ENCODE measurements around the gene PKIG. TPM values are rescaled to one million over a fixed set of nuclear protein-coding genes. Genes with fewer than 3 reads are reported as not detected.

Gene PKIG
- total and polyA plus RNA-seq, 2 donors (not counting 3 experiments of a cell fraction or from before 2014, with no cell fraction given): 135 to 167 TPM

- intact Hi-C loops (cut with micrococcal nuclease): no loop called here
- Histone ChIP-seq H3K79me2 (ENCODE audit: control insufficient read depth, insufficient read depth, low read length) (peaks cover 82% of the 10 kb centered on the region), H3K4me3 (replicated peaks in 1 of 3; ENCODE audit: insufficient read depth in 1 of 3, low read depth in 1 of 3, low read length in 3 of 3) (no peak overlapping the region), H3K9me3 (replicated peaks; ENCODE audit: control insufficient read depth, insufficient read depth, low read length) (no peaks in the 10 kb centered on the region), H3K4me1 (ENCODE audit: control insufficient read depth, extremely low read depth, insufficient read depth, low read length) (peaks cover 63% of the 10 kb centered on the region), H3K36me3 (ENCODE audit: control insufficient read depth in 2 of 2, extremely low read depth in 1 of 2, insufficient read depth in 2 of 2, low read length in 2 of 2) (peaks cover 2 to 5% of the 10 kb centered on the region in 2 experiments), H3K9ac (replicated peaks; ENCODE audit: extremely low read depth, insufficient read depth, low read length) (peak overlapping the region; percentile 1), H3K9me1 (replicated peaks; ENCODE audit: control insufficient read depth, extremely low read depth, insufficient read depth, low read length) (no peaks in the 10 kb centered on the region), H3K27ac (ENCODE audit: insufficient read depth, low read depth, low read length) (peak overlapping the region; percentile 35), H3K4me2 (ENCODE audit: insufficient read depth, low read length) (peak overlapping the region; percentile 52), H3K27me3 (ENCODE audit: control insufficient read depth in 2 of 2, insufficient read depth in 2 of 2, low read length in 2 of 2) (no peaks in the 10 kb centered on the region), H4K20me1 (replicated peaks; ENCODE audit: control insufficient read depth, extremely low read depth, insufficient read depth, low read length) (no peaks in the 10 kb centered on the region), H2AFZ (ENCODE audit: low read depth, low read length) (no peak overlapping the region)
- dilution Hi-C loops (cut with MboI; ENCODE audit: extremely low pct_ligation_motif_present, low sequenced_read_pairs): no loop called here
- FAIRE-seq (no peak), DNase-seq (ENCODE audit: low read depth, low spot score) (no peak)
- ChIA-PET CTCF (interaction anchor here (0.9 to 1.2 kb wide), 2 partner anchors 27 to 80 kb away, joined by 3 to 4 read pairs; partner anchors contain the start of gene SERINC3), POLR2A (no interaction called here)
- TF ChIP-seq CTCF (IDR thresholded peaks at IDR 0.05; ENCODE audit: extremely low read depth in 1 of 2, insufficient read depth in 1 of 2, low read depth in 1 of 2, low read length in 2 of 2) (no peak), GATA2 (IDR thresholded peaks at IDR 0.05; ENCODE audit: insufficient read depth, insufficient read length, low read depth, low read length) (no peak), POLR2A (IDR thresholded peaks at IDR 0.05; ENCODE audit: low read depth, low read length) (no peak), EZH2 (IDR thresholded peaks at IDR 0.05; ENCODE audit: borderline replicate concordance, low read depth, low read length, severe bottlenecking) (no peak), FOS (IDR thresholded peaks at IDR 0.05; ENCODE audit: borderline replicate concordance, insufficient read depth, low read length) (no peak), MYC (IDR thresholded peaks at IDR 0.05; ENCODE audit: low read depth, low read length) (no peak), JUN (IDR thresholded peaks at IDR 0.05; ENCODE audit: borderline replicate concordance, insufficient read depth, insufficient read length, low read depth) (no peak), POLR2AphosphoS5 (IDR thresholded peaks at IDR 0.05; ENCODE audit: insufficient read depth, low read depth, low read length) (no peak)
- TF ChIP-seq, protein P1, sequence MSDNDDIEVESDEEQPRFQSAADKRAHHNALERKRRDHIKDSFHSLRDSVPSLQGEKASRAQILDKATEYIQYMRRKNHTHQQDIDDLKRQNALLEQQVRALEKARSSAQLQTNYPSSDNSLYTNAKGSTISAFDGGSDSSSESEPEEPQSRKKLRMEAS (IDR thresholded peaks at IDR 0.05; ENCODE audit: insufficient read depth, insufficient read length): no peak
- no TSS peak for BruUV-seq (replicated peaks)
These were observed 18.4 kb downstream of the PKIG start for GRCh38 chr20:44600758-44601201.
